Stimulated activated memory B cell treated with anti-CD40 and anti-IgM and Interleukin-4, amounts not matched to agents 10 μg/mL and 1 μg/mL and 100 μg/mL, for 72 hours (primary cell): ENCODE data around the gene DDX27.

Experiments used
- ATAC-seq: fragments of 150-1000 bp; cut with Tn5 transposase; 2 replicates; pipeline ENCODE4 v1.10.0; 2021
- H3K27ac Mint-ChIP-seq: one replicate; pipeline ENCODE4 v1.8.0; 2022; ENCODE audit warnings: mild to moderate bottlenecking, mixed read lengths
- H3K27me3 Mint-ChIP-seq: one replicate; pipeline ENCODE4 v1.8.0; 2022; ENCODE audit warnings: mixed read lengths
- H3K36me3 Mint-ChIP-seq: one replicate; pipeline ENCODE4 v1.8.0; 2022; ENCODE audit warnings: mixed read lengths
- H3K4me1 Mint-ChIP-seq: one replicate; pipeline ENCODE4 v1.8.0; 2022; ENCODE audit warnings: mixed read lengths
- H3K4me3 Mint-ChIP-seq: one replicate; pipeline ENCODE4 v1.8.0; 2022; ENCODE audit warnings: mild to moderate bottlenecking, moderate library complexity, mixed read lengths
- H3K9me3 Mint-ChIP-seq: one replicate; pipeline ENCODE4 v1.8.0; 2022; ENCODE audit warnings: mixed read lengths

DDX27 gene

GRCh38 chr20:49276161-49276960 is 57.1 kb downstream of the DDX27 start:
- H3K4me3 Mint-ChIP-seq = peak overlapping the region; percentile 97
- peak overlapping the region; percentile 100 for H3K27ac Mint-ChIP-seq
- H3K27me3 Mint-ChIP-seq = no peaks in the 10 kb centered on the region
- H3K9me3 Mint-ChIP-seq = peaks cover 9% of the 10 kb centered on the region
- peak; percentile 62 for ATAC-seq
- H3K4me1 Mint-ChIP-seq = peaks cover 50% of the 10 kb centered on the region
- H3K36me3 Mint-ChIP-seq = peaks cover 64% of the 10 kb centered on the region

GRCh38 chr20:49276961-49277785 is 58.0 kb downstream of the DDX27 start:
- H3K27ac Mint-ChIP-seq = peak overlapping the region; percentile 100
- H3K36me3 Mint-ChIP-seq = peaks cover 66% of the 10 kb centered on the region
- peaks cover 53% of the 10 kb centered on the region for H3K4me1 Mint-ChIP-seq
- peak; percentile 42 for ATAC-seq
- H3K9me3 Mint-ChIP-seq = peaks cover 9% of the 10 kb centered on the region
- H3K4me3 Mint-ChIP-seq = peak overlapping the region; percentile 97
- H3K27me3 Mint-ChIP-seq = no peaks in the 10 kb centered on the region

- peak overlapping the region; percentile 97 for H3K4me3 Mint-ChIP-seq
- ATAC-seq = no peak
- H3K36me3 Mint-ChIP-seq = peaks cover 66% of the 10 kb centered on the region
- peak overlapping the region; percentile 100 for H3K27ac Mint-ChIP-seq
- H3K4me1 Mint-ChIP-seq = peaks cover 53% of the 10 kb centered on the region
- peaks cover 9% of the 10 kb centered on the region for H3K9me3 Mint-ChIP-seq
- H3K27me3 Mint-ChIP-seq = no peaks in the 10 kb centered on the region
These were observed 58.5 kb downstream of the DDX27 start for GRCh38 chr20:49277786-49278035.

- Mint-ChIP-seq H3K9me3 (peaks cover 13% of the 10 kb centered on the region), H3K27ac (peak within 1 kb of the TSS; percentile 100), H3K27me3 (no peaks in the 10 kb centered on the region), H3K36me3 (peaks cover 69% of the 10 kb centered on the region), H3K4me3 (peak within 1 kb of the TSS; percentile 97), H3K4me1 (peaks cover 56% of the 10 kb centered on the region)
- peak; percentile 93 for ATAC-seq
These were observed 59.0 kb downstream of the DDX27 start, which contains the start of gene ZNFX1 for GRCh38 chr20:49278036-49278817. ZNFX1 (minus strand) TSS chr20:49278057; CDS start chr20:49275839, 2,218 bp downstream.

GRCh38 chr20:49278818-49279676 is 59.8 kb downstream of the DDX27 start:
- ATAC-seq = no peak
- peak overlapping the region; percentile 97 for H3K4me3 Mint-ChIP-seq

GRCh38 chr20:49279677-49280462 is 60.7 kb downstream of the DDX27 start:
- H3K27me3 Mint-ChIP-seq = no peaks in the 10 kb centered on the region
- peaks cover 86% of the 10 kb centered on the region for H3K36me3 Mint-ChIP-seq
- H3K27ac Mint-ChIP-seq = peak overlapping the region; percentile 100
- peaks cover 20% of the 10 kb centered on the region for H3K9me3 Mint-ChIP-seq
- H3K4me1 Mint-ChIP-seq = peaks cover 71% of the 10 kb centered on the region
- peak overlapping the region; percentile 97 for H3K4me3 Mint-ChIP-seq
- ATAC-seq = no peak

More at GRCh38 chr20:49278818-49279676, 59.8 kb downstream of the DDX27 start:
- peak overlapping the region; percentile 100 for H3K27ac Mint-ChIP-seq
- no peaks in the 10 kb centered on the region for H3K27me3 Mint-ChIP-seq
- H3K36me3 Mint-ChIP-seq = peaks cover 78% of the 10 kb centered on the region
- peaks cover 64% of the 10 kb centered on the region for H3K4me1 Mint-ChIP-seq
- H3K9me3 Mint-ChIP-seq = peaks cover 18% of the 10 kb centered on the region

GRCh38 chr20:49280463-49281058 is 61.3 kb downstream of the DDX27 start:
- Mint-ChIP-seq H3K27ac (peak overlapping the region; percentile 100), H3K4me1 (peaks cover 75% of the 10 kb centered on the region)

GRCh38 chr20:49281059-49281912 is 62.1 kb downstream of the DDX27 start:
- ATAC-seq = no peak
- H3K4me1 Mint-ChIP-seq = peaks cover 74% of the 10 kb centered on the region
- H3K9me3 Mint-ChIP-seq = peaks cover 29% of the 10 kb centered on the region
- no peaks in the 10 kb centered on the region for H3K27me3 Mint-ChIP-seq
- peaks cover 91% of the 10 kb centered on the region for H3K36me3 Mint-ChIP-seq
- peak overlapping the region; percentile 100 for H3K27ac Mint-ChIP-seq
- H3K4me3 Mint-ChIP-seq = peak overlapping the region; percentile 97

More at GRCh38 chr20:49280463-49281058, 61.3 kb downstream of the DDX27 start:
- H3K27me3 Mint-ChIP-seq = no peaks in the 10 kb centered on the region
- peaks cover 24% of the 10 kb centered on the region for H3K9me3 Mint-ChIP-seq
- no peak for ATAC-seq
- peaks cover 88% of the 10 kb centered on the region for H3K36me3 Mint-ChIP-seq
- H3K4me3 Mint-ChIP-seq = peak overlapping the region; percentile 97

GRCh38 chr20:49281913-49282467 is 62.8 kb downstream of the DDX27 start:
- Mint-ChIP-seq H3K9me3 (peaks cover 36% of the 10 kb centered on the region), H3K27me3 (no peaks in the 10 kb centered on the region), H3K36me3 (peaks cover 91% of the 10 kb centered on the region), H3K4me3 (peak overlapping the region; percentile 97), H3K27ac (peak overlapping the region; percentile 100), H3K4me1 (peaks cover 71% of the 10 kb centered on the region)
- no peak for ATAC-seq

- H3K36me3 Mint-ChIP-seq = peaks cover 92% of the 10 kb centered on the region
- peak overlapping the region; percentile 100 for H3K27ac Mint-ChIP-seq
- peaks cover 40% of the 10 kb centered on the region for H3K9me3 Mint-ChIP-seq
- H3K27me3 Mint-ChIP-seq = no peaks in the 10 kb centered on the region
- ATAC-seq = no peak
- H3K4me3 Mint-ChIP-seq = peak overlapping the region; percentile 97
- peaks cover 75% of the 10 kb centered on the region for H3K4me1 Mint-ChIP-seq
These were observed 63.5 kb downstream of the DDX27 start for GRCh38 chr20:49282584-49283171.

- peaks cover 40% of the 10 kb centered on the region for H3K9me3 Mint-ChIP-seq
- H3K36me3 Mint-ChIP-seq = peaks cover 97% of the 10 kb centered on the region
- no peaks in the 10 kb centered on the region for H3K27me3 Mint-ChIP-seq
- ATAC-seq = no peak
- peak overlapping the region; percentile 100 for H3K27ac Mint-ChIP-seq
- H3K4me1 Mint-ChIP-seq = peaks cover 80% of the 10 kb centered on the region
- peak overlapping the region; percentile 97 for H3K4me3 Mint-ChIP-seq
These were observed 64.0 kb downstream of the DDX27 start for GRCh38 chr20:49283176-49283702.
